Epithelial cell of esophagus (primary cell): ENCODE results near the gene ULBP3.

Source experiments
- DNase-seq: peaks from one replicate; pipeline ENCODE4 v3.0.0; 2010; ENCODE audit warnings: low read depth
- H3K4me3 ChIP-seq: 2 replicates; pipeline ENCODE4 v1.5.1; 2011; ENCODE audit warnings: mild to moderate bottlenecking, low read length, control low read depth
- TF ChIP-seq, protein P1 (sequence below): IDR thresholded peaks from 2 replicates; pipeline ENCODE4 v1.5.1; 2011; ENCODE audit warnings: low read depth, mild to moderate bottlenecking, low read length, control low read depth, inconsistent platforms; ENCODE audit not compliant: insufficient read depth; ENCODE audit errors: missing control alignments

The ULBP3 gene

DNA sequence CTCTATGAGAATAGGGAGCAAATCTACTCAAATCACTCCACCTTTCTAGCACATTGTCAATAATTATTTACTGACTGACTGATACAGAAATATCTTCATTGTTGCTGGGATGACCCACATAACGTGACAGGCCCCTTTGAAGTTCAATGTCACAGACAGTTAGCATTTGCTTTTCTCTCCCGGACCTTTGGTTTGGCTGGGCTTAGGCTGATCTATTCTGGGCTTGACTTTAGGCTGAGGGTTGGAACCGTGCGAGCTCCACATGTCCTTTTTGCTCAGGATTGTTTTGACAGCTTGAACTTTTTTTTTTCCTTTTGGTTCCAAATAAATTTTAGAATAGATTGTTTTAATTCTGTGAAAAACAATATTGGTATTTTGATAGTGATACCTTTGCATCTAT, 12.0 kb downstream of the ULBP3 start:
- H3K4me3 ChIP-seq = no peak overlapping the region
- TF ChIP-seq, protein P1, sequence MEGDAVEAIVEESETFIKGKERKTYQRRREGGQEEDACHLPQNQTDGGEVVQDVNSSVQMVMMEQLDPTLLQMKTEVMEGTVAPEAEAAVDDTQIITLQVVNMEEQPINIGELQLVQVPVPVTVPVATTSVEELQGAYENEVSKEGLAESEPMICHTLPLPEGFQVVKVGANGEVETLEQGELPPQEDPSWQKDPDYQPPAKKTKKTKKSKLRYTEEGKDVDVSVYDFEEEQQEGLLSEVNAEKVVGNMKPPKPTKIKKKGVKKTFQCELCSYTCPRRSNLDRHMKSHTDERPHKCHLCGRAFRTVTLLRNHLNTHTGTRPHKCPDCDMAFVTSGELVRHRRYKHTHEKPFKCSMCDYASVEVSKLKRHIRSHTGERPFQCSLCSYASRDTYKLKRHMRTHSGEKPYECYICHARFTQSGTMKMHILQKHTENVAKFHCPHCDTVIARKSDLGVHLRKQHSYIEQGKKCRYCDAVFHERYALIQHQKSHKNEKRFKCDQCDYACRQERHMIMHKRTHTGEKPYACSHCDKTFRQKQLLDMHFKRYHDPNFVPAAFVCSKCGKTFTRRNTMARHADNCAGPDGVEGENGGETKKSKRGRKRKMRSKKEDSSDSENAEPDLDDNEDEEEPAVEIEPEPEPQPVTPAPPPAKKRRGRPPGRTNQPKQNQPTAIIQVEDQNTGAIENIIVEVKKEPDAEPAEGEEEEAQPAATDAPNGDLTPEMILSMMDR = no peak
- DNase-seq = no peak

DNA sequence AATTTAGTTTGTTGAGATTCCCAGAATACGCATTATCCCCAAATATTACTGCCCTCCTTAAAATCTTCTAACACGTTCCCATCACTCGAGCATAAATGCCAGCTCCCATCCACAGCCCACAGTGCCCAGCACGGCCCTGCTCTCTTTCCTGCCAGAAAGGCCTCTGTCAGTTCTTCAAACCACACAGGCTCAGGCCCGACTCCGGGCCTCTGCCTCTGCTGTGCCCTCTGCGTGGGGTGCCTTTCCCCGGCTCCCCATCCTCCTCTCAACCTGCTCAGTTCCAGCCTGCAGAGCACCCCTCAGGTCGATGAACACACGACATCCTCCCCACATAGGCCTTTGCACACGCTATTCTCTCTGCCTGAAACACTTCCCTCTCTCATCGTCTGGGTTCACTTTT, 12.8 kb downstream of the ULBP3 start:
- H3K4me3 ChIP-seq = no peak overlapping the region
- TF ChIP-seq, protein P1 = no peak
- DNase-seq = no peak

DNA sequence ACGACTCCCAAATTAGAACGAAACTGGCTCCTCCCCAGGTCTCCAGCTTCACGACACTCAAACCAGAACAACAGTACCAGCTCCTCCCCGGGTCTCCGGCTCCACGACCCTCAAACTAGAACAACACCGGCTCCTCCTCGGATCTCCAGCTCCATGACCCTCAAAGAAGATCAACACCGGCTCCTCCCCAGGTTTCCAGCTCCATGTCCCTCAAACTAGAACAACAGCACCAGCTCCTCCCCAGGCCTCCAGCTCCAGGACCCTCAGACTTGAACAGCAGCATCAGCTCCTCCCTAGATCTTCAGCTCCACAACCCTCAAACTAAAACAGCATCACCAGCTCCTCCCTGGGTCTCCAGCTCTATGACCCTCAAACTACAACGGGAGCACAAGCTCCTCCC, 13.8 kb downstream of the ULBP3 start:
- no peak for DNase-seq
- TF ChIP-seq, protein P1 = no peak

DNA sequence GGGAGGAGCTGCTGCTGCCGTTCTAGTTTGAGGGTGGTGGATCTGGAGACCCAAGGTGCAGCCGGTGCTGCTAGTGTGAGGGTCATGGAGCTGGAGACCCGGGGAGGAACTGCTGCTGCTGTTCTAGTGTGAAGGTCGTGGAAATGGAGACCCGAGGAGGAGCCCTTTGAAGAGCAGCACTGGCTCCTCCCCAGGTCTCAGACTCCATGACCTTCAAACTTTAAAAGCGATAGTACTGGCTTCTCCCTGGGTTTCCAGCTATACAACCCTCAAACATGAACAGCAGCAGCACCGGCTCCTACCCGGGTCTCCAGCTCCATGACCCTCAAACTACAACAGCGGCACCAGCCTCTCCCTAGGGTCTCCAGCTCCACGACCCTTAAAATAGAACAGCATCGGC, 15.5 kb downstream of the ULBP3 start:
- no peak for DNase-seq
- H3K4me3 ChIP-seq = no peak overlapping the region
- TF ChIP-seq, protein P1 = no peak

More for the DNA sequence above, 13.8 kb downstream of the ULBP3 start:
- no peak overlapping the region for H3K4me3 ChIP-seq

DNA sequence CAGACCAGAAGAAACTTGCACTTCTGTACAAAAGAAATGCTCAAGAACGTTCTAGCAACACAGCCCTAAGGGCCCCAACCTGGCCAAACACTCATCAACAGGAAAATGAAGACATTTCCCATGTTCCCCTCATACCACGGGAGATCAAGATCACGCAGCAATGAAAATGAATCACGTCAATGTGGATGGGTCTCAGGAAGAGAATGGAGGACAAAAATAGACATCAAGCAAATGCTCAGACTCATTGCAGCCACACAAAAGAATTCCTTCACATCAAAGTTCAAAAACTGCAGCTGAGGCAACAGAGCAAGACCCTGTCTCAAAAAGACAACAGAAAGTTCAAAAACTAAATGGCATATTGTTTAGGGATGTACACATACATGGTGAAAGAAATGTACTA, 18.1 kb downstream of the ULBP3 start:
- DNase-seq = no peak
- TF ChIP-seq, protein P1 = no peak
- no peak overlapping the region for H3K4me3 ChIP-seq

DNA sequence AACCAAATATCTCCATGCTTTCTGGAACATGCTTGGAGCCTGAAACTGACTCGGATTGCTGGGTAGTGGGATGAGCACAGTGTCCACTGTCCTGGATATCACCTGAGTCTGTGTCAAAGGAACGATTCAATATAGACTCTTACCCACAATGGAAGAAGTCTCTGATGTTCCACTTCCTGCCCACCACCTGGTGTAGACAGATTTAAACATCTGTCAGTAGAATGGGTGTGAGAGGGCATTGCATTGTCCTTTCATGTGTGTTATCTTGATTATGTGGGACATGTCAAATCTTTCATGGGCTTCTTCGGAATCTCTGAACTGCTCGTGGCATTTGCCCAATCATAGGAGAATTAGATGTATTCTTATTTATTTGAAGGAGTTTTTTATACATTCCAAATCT, 20.8 kb downstream of the ULBP3 start:
- no peak overlapping the region for H3K4me3 ChIP-seq
- no peak for DNase-seq
- TF ChIP-seq, protein P1 = no peak

DNA sequence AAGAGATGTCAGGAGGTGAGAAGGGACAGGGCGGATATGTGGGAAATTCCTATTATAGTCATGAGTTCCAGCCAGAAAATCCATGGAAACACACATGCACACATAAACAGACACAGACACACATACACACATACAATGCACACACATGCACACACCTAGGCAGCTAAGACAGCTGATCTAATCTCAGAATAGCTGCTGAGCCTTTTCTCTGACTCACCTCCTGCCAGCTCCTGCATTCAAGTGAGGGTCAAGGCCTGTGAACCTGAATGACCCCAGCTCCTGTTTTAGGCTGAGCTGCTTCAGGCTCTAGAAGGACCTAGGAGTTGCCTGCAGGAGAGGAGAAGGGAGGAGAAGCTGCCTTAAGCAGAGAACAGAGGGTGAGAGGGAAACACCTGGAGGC, 22.0 kb downstream of the ULBP3 start:
- DNase-seq = peak; percentile 13
- H3K4me3 ChIP-seq = no peak overlapping the region
- TF ChIP-seq, protein P1 = no peak
